Stomach (tissue), 4 donors: ENCODE measurements around the gene TMEM256.

Experiments used
- POLR2A ChIP-seq, 4 donors: fragments of 450-650 bp; IDR thresholded peaks; one replicate each; pipeline ENCODE4 v1.6.1; 2016; ENCODE audit warnings: antibody characterized with exemption in 4 of 4, control low read depth in 2 of 4, mild to moderate bottlenecking in 1 of 4, moderate library complexity in 1 of 4
- TF ChIP-seq, protein P1 (sequence below), 7 experiments: fragments of 450-650 bp in 4 of 7; fragments of 200-600 bp in 3 of 7; sonication (generic) in 3 of 7; IDR thresholded peaks; one replicate each; pipeline ENCODE4 v1.5.1; 2016 to 2019; ENCODE audit warnings: antibody characterized with exemption in 7 of 7, control low read depth in 2 of 7, mild to moderate bottlenecking in 1 of 7

GRCh38 chr17:7426896-7427489, 23.1 kb upstream of the TMEM256 start:
- no peak for TF ChIP-seq POLR2A (IDR thresholded peaks at IDR 0.05)
- TF ChIP-seq, protein P1, sequence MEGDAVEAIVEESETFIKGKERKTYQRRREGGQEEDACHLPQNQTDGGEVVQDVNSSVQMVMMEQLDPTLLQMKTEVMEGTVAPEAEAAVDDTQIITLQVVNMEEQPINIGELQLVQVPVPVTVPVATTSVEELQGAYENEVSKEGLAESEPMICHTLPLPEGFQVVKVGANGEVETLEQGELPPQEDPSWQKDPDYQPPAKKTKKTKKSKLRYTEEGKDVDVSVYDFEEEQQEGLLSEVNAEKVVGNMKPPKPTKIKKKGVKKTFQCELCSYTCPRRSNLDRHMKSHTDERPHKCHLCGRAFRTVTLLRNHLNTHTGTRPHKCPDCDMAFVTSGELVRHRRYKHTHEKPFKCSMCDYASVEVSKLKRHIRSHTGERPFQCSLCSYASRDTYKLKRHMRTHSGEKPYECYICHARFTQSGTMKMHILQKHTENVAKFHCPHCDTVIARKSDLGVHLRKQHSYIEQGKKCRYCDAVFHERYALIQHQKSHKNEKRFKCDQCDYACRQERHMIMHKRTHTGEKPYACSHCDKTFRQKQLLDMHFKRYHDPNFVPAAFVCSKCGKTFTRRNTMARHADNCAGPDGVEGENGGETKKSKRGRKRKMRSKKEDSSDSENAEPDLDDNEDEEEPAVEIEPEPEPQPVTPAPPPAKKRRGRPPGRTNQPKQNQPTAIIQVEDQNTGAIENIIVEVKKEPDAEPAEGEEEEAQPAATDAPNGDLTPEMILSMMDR (IDR thresholded peaks at IDR 0.05): no peak
